Hematopoietic multipotent progenitor cell treated with erythropoietin and hydrocortisone succinate and interleukin-3 and kit ligand, for 6 days (in vitro differentiated cells): ENCODE data around the gene PRDM12.
"Not testable (repeated sequence)": the region's sequence is repeated elsewhere in the genome, so short reads cannot be mapped to it uniquely, and the experiment has no call there.

ENCODE experiments used
- DNase-seq: peaks from one replicate; pipeline ENCODE4 v3.0.0-alpha.2; 2015

The PRDM12 gene

DNA sequence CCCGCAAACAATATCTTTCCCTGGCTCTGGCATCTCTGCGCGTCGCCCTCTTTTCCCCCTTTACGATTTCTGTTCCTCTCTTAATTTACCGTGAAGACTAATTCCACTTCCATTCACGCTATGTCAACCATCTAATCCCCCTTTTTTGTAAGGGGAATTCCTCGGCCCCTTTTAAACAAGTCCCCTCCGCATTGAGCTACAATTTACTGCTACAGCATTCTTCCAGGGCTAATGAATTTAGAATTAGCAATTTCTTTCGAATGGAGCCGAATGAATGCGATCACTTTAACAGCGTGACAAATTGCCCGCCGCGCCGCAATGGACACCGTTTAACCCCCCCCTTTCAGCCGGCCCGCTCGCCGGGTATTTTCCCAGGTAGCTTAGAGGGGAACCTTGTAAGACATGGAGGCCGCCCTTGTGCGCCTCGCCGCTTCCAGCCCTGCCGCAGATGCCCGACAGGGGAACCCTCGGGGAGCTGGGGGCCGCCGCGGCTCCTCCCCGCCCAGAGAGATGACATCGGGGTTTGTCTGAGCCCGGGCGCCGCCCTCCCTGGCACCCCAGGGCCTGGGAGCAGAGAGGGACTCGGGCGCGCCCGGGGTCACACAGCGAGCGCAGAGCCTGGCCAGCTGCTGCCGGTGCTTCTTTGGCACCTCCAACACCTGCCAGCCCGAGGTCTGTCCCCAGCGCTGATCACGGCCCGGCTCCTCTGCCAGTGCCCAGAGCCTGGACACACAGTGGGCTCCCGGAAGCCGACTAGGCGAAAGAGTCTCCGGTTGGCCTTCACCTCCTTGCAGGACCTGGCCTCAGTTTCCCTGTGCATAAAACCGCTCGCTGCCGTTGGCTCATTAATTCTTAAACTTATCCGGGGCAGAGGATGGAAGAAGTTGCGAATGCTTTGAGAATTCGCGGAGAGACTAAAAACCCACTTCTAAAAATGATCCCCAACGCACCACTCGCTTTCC, 1.3 kb downstream of the PRDM12 start:
- peak; percentile 57 for DNase-seq

DNA sequence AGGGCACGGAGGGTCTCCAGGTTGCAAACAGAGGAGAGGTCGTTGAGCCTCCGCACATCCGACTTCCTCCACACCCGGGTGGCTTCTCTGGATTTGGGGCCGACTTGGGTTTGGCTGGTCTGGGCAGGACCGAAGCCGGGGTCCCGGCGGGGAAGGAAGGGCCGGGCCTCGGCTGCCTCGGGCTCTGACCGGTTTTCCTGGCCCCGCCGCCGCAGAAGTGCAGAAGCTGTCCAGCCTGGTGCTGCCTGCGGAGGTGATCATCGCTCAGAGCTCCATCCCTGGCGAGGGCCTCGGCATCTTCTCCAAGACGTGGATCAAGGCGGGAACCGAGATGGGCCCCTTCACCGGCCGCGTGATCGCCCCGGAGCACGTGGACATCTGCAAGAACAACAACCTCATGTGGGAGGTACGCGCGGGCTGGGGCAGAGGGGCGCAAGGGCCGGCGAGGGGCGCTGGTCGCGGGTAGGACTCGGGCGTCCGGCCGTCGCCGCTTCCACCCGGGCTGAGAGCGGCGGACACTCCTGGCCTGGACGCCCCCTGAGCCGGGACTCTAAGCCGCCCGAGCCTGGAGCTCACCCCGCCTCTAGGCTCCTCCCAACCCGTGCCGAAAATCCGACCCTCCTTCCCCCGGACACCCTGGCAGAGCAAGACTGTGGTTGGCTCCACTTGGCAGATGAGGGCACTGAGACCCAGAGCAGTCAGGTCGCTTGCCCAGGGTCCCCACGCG, 2.2 kb downstream of the PRDM12 start:
- no peak for DNase-seq

DNA sequence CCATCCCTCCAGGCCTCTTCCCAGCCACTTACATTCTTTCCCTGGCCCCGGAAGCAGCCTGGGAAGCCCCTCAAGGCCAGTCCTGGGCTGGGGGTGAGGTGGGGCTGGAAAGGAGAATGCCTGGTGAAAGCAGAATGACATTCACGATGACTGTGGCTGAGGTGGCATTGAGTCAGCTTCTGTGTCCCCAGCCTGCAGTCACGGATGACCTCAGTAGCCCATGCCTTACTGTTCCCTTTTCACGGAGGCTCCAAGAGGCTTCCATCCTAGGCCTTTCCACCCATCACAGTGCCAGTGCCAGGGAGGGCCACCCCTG, 2.7 kb downstream of the PRDM12 start:
- no peak for DNase-seq

DNA sequence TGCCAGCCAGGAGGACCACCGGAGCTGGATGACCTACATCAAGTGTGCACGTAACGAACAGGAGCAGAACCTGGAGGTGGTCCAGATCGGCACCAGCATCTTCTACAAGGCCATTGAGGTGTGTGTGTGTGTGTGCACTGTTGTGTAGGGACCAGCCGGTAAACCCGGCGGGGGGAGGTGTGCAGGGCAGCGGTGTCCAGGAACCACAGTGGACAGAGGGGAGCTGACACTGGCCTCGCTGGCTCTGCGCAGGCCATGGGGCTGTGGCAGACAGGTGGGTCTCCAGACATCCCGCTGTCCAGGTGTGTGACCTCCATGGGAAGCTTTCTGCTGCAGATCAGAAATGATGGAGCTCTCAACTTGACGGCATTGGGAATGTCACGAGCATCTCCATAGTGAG, 3.8 kb downstream of the PRDM12 start:
- DNase-seq = no peak

DNA sequence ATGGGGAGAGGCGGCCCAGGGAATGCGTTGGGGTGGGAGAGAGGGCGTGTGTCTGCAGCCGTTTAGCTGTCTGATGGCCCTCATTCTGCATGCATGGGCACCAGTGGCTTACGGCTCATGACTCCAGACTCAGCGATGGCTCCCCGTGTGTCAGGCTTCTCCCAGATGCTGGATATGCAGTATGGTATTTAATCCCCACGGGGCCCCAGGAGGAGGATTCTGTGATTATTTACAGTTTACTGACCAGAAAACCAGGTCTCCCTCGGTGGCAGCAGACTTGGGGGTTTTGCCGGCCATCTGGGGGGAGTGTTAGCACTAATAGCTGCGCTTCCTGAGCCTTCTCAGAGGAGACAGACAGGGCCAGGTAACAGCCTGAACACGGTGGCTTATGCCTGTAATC, 4.3 kb downstream of the PRDM12 start:
- no peak for DNase-seq

DNA sequence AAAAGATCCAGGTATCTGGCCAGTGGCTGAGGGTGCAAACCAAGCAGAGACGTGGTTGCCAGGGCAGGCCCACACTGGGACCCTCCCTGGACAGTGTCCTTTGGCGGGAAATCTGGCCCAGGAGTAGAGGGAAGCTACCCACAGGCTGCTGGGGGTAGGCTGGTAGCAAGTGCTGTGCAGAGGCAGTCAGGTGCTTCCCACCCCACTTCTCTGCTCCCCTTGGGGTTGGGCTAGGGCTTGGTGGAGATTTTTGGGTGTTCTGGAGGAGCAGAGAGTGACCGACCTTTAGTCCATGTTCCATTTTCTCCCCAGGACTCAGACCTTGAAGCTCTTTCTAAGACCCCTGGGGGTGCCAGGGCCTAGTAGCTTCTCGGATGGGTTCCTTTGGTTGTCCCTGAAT, 5.6 kb downstream of the PRDM12 start:
- DNase-seq = no peak

DNA sequence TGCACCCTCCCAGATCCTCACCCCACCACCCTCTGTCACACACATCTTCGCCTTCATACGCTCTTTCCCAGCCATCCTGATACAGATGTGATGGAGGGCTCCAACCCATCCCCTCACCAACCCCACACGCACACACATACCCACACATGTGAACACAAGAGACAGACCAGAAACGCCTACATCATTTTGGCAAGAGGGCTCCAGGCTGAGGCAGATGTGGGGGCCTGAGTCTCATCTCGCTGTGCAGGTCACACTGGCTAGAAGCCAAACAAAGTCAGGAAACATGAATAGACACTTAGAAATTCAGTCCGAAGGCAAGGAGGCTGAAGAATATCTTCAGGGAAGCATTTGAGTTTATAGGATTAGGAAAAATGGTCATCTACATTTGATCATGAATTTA, 6.2 kb downstream of the PRDM12 start:
- DNase-seq = no peak

DNA sequence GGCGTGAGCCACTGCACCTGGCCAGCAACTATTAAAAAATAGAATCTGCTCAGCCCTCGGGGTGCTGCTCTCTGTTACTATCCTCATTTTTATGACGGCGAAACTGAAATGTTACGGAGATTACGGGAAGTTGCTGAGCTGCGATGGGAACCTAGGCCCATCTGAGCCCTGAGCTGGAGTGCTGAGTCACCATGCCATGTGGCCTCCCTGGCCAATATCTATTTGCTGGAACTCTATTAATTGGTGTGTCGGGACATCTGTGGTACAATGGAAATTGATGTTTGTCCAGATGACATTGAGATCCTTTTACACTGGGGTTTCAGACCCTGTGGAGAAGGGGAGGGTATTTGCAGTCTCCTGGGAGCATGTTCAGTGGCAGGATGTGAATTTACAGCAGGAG, 8.1 kb downstream of the PRDM12 start:
- DNase-seq = no peak

DNA sequence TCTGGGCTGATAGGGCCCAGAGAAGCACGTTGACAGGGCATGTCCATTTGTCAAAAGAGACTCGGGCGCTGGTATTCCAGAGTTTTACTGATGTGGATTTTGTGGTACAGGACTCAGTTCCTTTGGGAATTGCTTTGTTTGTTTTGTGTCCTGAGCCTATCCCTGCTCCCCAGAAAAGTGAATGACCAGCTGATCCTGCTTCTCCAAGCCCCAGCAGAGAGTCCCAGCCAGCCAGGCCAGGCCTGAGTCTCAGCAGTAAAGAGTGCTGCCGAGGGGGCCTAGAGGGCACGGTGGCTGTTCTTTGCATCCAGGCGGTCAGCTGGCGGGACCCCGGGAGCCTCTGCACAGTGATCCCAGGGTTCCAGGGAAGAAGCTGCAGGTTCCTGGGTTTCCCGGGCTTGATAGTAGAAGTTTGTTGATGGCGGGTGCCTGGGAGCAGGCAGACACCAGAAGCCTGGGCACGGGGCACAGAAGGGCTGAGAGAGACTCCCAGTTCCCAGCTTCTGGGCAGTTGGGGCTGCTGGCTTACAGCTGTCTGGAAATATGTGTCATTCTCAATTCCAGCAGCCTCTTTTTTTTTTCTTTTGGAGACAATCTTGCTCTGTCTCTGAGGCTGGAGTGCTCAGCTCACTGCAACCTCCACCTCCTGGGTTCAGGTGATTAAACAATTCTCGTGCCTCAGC, 8.7 kb downstream of the PRDM12 start:
- no peak for DNase-seq

DNA sequence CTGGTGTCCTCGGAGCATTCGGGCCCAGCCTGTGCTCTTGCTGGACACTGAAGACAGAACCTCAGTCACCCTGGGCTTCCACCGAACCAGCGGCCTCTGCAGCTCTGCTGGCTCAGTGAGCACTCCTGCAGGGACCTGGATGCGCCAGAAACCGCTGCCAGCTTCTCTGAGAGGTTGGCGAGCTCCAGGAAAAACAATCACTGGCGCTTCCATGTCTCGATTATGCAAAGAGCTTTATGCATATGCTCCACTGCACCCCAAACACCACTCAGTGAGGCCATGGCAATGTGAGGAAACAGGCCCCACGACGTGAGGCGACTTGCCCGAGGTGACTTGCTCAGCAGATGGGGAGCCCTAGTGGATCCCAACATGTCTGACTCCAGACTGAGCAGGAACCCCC, 11.0 kb downstream of the PRDM12 start:
- no peak for DNase-seq

DNA sequence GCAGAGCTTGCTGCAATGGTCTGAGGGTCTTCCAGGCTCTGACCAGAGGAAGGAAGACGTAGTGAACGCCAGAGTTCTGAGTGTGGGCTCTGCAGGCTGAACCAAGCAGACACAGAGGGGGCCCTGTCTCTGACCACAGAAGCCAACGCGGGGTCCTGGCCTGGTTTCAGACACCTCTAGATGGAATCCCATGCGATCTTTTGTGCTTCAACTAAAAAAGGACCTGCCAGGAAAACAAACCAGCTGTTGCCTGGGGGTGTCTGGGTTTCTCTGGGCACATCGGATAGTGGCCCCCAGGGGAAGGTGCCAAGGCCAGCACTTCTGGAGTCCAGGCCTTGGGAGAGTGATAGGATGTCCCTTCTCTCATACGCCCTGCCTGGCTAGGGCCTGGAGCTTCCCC, 12.9 kb downstream of the PRDM12 start:
- DNase-seq = no peak

DNA sequence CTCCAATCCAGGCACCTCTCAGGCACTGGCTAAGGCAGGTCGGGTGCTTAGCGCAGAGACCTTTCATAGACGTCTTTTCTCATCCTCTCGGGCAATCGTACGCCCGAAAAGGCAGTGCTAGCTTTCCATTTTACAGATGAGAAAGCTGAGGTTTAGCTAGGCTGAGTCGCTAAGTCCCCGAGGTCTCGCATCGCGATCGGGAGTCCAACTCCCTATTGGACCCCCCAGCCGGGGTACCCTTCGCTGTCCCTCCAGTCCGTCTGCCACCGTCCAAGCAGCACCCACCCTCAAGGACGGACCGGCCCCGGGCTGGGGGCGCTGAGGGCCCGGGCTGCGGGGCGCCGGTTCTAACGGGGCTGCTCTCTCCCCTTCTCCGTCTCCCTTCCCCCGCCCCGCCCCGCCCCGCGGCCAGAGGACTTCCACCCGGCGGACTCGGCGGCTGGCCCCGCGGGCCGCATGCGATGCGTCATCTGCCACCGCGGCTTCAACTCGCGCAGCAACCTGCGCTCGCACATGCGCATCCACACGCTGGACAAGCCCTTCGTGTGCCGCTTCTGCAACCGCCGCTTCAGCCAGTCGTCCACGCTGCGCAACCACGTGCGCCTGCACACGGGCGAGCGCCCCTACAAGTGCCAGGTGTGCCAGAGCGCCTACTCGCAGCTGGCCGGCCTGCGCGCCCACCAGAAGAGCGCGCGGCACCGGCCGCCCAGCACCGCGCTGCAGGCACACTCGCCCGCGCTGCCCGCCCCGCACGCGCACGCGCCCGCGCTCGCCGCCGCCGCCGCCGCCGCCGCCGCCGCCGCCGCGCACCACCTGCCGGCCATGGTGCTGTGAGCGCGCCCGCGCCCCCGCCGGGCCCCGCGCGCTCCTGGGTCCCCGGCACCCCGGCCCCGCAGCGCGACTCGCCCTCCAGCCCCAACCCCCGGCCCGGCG, 16.7 kb downstream of the PRDM12 start:
- peak; percentile 85 for DNase-seq

DNA sequence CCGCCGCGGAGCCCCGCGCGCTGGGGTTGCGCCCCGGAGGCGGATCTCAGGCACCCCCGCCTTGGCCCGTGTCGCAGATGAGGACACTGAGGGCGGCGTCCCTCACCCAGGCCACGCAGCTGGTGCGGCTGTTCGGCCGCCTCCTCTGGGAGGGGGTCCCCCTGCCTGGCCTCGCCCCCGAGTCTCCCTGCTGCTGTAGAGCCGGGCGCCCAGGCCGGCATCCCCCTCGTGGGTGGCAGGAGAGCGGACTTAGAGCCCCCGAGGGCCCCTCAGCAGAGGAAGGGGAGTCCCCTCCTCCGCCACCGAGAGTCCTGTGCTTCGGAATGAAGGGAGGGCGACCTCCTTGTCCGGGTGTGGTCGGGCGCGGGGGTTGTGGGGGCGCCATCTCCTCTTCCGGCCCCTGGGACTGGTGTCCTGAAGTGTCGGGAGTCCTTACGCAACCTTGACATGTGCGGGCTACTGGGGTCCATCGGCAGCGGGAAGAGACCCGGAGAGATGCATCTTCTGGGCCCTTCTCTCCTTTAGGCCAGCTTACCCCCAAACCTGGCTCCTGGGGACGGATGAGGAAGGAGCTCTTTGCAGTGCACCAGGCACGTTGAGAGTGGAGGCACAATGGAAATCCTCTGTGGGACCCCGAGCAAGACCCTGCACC, 17.5 kb downstream of the PRDM12 start:
- peak; percentile 44 for DNase-seq

DNA sequence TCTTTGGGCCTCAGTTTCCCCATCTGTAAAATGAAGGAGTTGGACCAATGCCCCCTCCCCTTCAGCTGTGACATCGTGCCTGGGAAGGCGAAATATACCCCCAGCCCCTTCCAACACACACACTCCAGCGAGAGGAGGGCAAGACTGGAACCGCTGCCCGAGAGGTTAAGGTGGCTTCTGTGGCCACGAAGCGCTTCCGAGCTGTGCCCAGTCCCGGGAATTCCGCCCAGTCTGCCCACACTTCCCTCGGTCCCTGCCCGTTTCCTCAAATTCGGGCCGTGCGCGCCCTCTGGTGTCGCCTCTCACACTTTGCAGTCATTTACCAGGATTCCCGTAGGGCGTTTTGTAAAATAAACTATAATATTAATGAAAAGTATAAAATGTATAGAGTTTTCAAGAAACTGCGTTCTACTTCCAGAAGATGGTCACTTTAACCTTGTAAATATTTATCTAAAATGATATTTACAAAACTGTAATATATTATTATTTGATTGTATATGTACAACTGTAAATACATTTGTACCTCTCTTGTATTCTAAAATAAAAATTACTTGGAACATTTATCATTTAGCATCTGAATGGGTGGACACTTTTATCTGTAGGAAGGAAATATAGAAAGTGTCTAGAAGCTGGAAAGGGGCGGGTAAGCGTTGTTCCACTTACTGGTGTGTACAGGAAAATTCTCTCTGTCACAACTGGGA, 18.2 kb downstream of the PRDM12 start:
- peak; percentile 80 for DNase-seq

DNA sequence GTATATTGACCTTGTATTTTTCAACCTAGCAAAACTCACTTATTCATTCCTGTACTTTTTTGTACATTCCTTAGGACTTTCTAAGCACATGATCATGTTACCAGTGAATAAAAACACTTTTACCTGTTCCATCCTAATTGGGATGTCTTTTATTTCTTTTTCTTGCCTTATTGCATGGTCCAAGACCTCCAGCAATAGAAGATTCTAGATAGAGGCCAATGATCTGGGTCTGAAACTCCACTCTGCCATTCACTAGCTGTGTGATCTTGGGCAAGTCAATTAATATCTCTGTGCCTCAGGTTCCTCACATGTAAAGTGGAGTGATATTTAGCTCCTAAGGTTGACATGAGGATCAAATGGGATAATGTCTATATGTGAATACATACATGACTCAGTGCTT, 20.7 kb downstream of the PRDM12 start:
- DNase-seq = no peak

DNA sequence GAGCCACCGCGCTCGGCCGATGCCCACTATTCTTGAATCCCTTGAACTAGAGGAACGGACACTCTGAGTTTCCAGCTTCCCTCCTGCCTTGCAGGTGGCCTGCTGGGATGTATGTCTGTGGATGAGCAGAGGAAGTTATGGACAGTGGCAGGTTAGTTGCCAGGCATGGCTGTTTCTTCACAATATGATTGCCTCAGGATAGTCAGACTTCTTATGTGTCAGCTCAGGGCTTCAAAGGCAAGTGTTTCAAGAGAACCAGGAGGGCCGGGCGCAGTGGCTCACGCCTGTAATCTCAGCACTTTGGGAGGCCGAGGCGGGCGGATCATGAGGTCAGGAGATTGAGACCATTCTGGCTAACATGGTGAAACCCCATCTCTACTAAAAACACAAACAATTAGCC, 21.6 kb downstream of the PRDM12 start:
- DNase-seq = not testable (repeated sequence)

DNA sequence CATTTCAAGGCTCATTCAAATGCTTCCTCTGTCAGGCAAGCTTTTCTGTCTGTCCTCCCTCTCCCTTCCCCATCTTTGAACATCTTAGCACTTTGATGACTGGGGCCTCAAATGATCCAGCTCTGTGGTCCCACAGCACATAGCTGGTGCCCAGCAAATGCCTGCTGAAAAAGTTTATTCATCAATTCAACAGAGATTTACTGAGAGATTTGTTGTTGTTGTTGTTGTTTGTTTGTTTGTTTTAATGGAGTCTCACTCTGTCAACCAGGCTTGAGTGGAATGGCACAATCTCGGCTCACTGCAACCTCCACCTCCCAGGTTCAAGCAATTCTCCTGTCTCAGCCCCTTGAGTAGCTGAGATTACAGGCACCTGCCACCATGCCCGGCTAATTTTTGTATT, 23.2 kb downstream of the PRDM12 start:
- DNase-seq = no peak

DNA sequence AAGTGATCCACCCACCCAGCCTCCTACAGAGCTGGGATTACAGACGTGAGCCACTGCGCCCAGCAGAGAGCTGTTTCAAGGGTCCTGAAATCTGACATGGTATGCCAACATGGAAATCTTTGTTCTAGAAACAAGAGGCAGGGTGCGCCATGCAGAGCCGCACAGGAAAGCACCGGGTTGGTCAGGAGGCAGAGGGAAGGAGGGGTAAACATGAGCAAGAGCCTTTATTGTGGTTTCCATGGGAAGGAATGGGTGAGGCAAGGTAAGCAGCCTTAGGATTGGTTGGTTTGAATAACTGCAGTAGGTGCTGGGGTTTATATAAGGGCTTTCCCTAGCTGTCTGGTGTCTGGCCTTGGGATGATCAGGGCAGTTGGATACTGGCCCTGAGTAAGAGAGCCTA, 23.7 kb downstream of the PRDM12 start:
- DNase-seq = no peak

DNA sequence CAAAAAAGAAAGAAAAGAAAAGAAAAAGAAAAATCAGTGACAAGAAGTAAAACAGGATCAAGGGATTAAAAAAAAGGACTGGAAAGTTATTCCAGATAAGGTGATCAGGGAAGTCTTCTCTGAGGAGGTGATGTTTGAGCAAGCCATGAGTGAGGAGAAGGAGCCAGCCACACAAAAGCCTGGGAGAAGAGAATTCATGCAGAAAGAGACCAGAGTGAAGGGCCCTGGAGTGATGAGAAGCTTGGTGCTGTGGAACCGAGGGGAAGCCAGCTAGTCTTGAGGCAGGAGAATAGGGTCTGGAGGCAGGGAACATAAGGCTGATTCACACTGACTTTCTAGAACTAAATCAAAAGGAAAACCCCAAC, 25.2 kb downstream of the PRDM12 start:
- no peak for DNase-seq

DNA sequence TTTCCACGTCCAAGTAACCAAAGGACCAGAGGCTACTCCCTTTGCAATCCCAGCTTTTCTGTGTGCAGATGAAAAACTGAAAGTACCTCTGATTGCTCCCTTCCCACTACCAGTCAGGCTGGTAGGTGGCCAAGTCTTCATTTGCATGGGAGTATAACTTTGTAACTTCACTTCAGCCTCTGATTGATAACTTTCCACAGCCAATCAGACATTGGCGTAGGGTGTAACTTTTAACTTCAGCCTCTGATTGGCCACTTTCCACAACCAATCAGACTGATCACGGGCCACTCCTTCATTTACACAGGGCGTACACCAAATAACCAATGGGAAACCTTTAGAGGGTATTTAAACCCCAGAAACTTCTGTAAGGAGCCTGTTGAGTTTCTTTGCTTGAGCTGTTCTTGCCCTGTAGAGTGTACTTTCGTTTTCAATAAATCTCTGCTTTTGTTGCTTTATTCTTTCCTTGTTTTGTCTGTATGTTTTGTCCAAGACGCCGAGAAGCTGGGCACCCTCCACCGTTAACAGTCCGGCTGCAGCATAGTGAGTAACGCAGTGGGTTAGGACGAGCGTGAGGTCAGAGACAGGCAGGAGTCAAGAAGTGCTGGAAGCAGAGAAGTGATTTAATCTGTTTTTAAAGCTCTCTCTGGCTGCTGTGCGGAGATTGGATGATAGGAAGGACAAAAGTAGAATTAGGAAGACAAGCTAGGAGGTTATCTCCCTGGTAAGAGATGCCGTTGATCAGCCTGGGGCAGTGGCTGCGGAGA, 25.7 kb downstream of the PRDM12 start:
- peak; percentile 74 for DNase-seq

DNA sequence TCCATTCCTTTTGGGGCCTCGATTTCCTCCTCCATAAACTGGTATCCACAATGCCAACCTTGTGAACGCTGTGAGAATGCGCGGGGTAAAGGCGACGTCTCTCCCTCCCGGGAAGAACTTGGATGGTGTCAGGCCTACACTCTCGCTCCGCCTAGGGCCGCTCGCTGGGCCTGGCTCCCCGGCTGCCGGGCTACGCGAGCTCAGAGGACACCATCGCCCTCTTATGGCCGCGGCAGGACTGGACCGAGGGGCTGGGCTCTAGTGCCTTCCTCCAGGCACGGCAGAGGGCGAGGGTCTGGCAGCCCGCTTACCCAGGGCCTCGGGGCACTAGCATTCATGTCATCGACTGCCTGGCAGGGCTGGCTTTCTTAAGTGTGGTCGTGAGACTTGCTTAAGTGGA, 27.9 kb downstream of the PRDM12 start:
- DNase-seq = peak; percentile 28
